GM21737 (cell line): ENCODE results near the gene RIOK2.
"Not testable (repeated sequence)": the region's sequence is repeated elsewhere in the genome, so short reads cannot be mapped to it uniquely, and the experiment has no call there.

Experiments used
- ATAC-seq: cut with Tn5 transposase; IDR thresholded peaks from one replicate; pipeline ENCODE4 v1.9.1; 2021; ENCODE audit warnings: mild to moderate bottlenecking, moderate library complexity; ENCODE audit not compliant: unreplicated experiment

Gene RIOK2

DNA sequence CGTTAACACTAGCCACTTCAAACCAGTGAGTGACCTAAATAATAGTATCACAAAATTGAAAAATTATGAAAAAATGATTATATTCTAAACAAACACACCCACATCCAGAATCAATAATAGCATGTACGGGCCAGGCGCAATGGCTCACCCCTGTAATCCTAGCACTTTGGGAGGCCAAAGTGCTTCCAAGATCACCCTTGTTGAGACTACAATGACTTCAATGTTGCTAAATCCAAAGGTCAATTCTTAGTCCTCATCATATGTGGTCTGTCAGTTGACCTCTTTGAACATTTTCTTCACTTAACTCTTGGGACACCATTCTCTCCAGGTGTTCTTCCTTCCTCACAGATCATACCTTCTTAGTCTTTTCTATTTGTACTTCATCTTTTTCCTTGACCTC lies 11.3 kb downstream of the RIOK2 start:
- no peak for ATAC-seq

DNA sequence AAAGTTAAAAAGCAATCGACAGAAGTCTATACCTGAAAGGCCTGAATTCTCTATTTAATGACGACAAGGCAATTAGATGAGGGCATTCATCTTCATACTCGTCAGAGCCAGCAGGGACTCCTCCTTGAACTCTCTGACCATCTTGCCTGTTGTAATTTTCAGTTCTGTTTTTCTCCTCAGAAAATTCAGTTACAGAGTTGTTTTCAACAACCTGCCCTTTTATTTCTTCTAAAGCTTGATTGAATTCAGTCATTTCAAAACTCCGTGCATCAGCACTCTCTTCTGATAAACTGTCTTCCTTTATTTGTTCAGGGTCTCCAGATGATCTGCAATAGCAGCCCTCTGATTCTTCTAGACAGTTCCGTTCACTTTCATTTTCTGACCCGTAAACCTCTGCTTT lies 15.6 kb downstream of the RIOK2 start:
- peak; percentile 55 for ATAC-seq

DNA sequence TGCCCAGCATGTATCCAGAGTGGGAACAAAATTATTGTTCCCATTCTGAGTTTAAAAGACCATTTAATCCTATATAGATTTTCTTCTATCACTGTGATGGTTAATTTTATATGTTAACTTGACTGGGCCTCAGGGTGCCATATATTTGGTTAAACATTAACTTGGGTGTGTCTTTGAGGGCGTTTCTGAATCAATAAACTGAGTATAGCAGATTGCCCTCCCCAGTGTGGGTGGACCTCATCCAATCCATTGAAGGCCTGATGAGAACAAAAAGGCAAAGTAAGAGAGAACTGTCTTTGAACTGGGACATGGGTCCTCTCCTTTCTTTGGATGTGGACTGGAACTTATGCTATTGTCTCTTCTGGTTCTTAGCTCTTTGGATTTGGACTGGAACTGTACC lies 17.3 kb downstream of the RIOK2 start:
- no peak for ATAC-seq

DNA sequence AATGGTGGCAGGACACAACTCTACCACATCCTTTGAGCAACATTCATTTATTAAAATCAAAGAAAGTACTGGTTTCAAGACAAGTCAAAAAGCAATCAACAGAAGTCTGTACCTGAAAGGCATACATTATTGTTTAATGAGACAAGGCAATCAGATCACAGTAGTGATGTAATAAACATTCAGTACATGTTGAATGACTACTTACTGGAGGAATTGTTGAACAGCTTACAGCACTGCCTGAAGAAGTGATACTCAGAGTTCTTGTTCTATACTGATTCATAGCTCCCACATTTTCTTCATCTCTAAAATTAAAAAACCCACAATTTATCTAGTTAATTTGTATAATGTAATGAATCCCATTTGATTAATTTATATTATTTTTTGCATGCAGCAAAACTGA lies 18.2 kb downstream of the RIOK2 start:
- no peak for ATAC-seq

DNA sequence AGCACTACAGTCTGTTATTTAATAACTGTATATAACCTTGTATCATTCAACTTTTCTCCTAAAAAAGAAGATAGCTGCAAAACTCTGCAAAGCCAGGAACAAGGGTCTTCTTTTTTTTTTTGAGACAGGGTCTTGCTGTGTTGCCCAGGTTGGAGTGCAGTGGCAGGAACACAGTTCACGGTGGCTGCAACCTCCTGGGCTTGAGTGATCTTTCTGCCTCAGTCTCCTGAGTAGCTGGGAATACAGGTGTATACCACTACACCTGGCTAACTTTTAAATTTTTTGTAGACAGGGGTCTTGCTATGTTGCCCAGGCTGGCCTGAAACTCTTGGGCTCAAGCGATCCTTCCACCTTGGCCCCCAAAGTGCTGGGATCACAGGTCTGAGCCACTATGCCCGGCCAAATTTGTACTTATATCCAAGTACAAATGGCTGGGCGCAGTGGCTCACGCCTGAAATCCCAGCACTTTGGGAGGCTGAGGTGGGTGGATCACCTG lies 19.2 kb downstream of the RIOK2 start:
- no peak for ATAC-seq

DNA sequence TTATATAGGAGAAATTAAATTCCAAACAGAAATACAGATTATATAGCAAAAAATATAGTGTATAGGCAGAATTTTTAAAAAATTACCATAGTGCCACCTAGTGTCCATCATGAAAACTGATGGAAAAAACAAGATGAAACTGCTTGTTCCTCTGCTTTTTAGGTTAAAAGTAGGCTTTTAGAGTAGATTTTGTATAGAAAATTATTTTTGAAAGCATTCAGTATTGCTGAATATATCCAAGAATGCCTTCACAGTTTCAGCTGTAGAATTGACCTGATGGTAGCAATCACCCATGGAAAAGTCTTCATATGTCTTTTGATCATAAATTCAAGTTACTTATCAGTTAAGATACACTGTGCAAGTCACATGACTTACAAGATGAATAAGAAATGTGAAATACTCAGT lies 19.7 kb downstream of the RIOK2 start:
- no peak for ATAC-seq

DNA sequence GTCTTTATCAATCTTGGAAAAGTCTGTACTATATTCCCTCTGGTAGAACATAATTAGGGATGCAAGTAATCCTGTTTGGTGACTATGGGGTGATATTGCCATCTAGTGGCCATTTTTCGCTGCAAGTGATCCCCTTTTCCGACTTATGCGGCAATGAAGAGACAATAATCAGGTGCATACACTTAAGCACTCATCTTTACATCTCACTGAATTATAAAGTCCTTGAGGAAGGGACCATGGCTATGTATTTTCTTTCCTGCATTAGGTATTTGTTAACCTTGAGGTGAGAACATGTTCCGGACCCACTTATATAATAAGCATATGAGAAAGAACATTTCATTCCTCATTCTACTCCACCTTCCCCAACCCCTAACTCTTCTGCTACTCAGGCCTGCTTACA lies 21.0 kb downstream of the RIOK2 start:
- no peak for ATAC-seq

DNA sequence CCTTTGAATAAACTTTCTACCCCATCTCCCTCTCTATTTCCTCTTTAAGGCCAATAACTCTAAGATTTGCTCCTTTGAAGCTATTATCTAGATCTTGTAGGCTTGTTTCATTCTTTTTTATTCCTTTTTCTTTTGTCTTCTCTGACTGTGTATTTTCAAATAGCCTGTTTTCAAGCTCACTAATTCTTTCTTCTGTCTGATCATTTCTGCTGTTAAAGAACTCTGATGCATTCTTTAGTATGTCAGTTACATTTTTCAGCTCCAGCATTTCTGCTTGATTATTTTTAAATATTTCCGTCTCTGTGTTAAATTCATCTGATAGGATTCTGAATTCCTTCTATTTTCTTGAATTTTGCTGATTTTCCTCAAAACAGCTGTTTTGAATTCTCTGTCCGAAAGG lies 25.4 kb downstream of the RIOK2 start:
- ATAC-seq: no peak

DNA sequence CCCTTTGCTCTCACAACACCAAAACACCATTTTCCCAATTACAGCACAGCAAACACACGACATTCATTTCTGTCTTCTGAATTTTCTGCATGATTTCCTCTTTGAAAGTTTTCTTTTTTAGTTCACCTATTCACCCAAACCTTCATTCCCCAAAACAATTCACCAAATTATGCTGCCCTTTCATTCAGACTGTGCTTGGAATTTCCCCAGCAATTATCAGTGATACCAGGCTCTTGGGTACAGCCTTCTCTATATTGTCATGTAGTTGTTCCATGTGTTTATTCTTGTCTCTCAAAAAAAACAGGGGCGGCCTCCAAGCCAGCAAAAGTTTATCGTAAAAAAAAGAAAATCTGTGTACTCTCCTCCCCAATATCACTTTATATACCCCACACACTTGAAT lies 31.7 kb downstream of the RIOK2 start:
- ATAC-seq: no peak

DNA sequence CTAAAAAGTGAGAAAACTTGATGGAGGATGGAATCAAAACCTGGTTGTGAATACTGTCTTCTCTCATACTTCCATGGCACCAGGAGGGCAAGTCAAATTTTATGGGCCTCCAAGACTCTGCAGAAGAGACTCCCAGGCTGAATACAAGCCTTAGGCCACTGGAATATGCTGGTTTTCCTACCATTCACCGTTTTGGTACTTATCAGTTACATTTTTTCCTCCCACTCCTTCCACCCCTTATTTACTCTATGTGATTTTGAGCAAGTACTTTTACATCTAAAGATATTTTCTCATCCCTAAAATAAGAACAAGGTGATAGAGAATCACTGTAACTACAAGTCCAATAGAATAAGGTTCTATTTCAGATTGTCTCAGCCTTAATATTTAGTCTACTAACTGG lies 32.6 kb downstream of the RIOK2 start:
- ATAC-seq: no peak

DNA sequence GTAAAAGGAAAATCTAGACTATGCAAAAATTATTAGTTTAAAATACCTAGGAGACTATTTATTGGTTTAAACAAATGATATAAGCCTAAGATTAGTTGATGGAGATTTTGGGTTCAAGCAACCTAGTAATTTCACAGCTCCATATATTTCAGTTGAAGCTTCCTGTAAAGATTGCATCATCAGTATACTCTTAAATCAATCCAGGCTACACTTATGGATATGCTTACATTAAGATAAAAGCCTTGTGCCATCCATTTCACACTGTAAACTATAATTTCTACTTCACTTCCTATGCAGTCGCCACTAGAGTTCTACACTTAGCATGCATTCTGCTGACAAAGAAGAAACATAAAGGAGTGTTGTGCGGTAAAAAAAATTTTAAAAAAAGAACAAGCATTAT lies 33.3 kb downstream of the RIOK2 start:
- ATAC-seq: no peak

DNA sequence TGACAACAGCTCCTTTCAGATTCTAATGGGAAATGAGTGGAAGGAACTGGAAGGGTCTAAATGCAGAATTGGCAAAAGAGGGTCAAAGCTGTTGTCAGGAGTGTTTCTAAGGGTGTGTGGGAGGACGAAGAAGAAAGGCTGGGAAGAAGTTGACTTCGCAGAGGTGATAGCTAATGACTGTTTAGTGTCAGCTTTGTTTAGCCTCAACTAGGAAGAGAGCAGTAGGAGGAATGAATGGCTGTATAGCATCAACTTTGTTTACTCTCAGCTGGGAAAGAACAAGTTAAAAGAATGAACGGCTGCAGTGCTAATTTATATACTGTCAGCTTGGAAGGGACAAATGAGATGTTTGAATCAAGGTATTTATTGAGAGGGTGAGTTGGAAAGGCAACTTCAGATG lies 34.8 kb downstream of the RIOK2 start:
- ATAC-seq: no peak

DNA sequence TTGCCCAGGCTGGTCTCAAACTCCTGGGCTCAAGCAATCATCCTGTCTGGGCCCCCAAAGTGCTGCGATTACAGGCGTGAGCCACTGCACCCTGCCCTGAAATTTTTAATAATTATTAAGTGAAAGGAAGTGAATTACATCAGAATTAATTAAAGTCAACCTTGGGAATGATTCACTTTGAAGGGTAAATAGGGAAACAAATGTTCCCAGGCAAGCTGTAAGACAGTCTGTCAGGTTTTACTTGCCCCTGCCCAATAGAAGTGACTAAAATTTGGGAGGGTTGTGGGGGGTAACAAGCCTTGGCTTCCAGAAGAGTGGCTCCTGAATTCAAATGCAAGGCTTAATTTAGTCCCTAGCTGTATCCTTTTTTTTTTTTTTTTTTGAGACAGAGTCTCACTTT lies 39.3 kb downstream of the RIOK2 start:
- no peak for ATAC-seq

DNA sequence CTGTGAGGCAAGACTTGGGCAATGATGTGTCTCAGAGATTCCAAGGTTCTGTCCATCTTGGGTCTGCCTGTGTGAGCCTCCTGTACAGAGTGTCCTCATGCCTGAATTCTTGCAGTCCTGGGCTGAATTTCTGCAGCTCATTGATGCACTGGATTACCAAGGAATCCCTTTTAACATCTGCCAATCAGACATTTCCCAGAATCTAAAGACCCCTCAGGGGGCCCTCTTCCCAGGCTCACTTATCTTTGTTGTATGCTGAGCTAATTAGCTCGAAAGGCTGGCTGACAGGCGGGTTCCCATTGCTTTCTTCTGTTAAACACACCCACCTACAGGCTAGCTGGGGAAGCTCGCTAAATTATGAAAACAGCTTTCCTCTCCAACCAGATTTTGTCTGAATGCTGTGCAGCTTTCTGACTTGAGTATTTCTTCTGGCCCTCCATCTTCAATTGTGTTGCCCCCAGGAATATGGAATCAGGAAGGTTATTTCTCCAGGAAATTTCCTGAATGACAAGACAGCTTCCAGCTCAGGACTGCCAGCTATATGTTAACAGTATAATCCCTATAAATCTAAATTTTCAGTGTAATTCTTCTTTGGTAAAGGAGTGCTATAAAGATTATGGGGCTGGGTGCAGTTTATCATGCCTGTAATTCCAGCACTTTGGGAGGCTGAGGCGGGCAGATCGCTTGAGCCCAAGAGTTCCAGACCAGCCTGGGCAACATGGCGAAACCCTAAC lies 40.4 kb downstream of the RIOK2 start, which contains the start of gene LIX1:
Gene LIX1 (minus strand): TSS at position 91 of the 734 bp plus-strand sequence. CDS start 35 bp downstream, at position 56.
- ATAC-seq: peak; percentile 67

DNA sequence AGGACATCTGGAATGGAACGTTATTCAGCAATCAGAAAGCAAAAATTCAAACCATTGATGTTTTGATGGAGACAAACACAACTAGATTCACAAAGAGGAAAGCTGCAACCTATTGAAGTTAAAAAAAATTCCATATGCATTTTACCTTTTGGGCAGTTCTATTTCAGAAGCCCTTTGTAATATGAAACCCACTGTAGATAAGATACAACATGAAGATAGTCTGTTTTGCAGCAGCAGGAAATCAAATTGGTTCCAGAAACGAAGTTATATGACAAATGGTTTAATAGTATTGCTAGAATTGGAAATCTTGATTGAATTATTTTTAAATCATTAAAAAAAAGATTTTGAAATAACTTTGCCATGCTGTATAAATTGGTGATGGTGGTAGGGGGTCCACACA lies 41.5 kb downstream of the RIOK2 start:
- no peak for ATAC-seq

DNA sequence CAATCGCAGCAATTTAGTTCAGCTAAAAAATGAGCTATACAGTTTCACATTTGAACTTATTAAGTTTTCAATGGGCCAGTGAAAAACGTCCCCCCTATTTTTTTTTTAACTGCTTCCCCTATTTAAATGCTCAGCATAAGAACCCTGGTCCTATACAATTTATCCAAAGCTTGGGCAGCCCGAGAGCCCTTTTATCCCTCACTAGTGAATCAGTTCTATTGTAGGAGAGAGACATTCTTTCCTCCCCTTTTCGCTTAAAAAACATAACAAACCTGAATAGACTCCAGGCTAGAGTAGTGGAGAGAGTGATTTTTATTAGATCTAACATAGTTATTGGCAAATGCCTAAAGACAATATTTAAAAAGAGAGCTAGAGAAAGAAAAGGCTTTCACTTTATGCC lies 42.0 kb downstream of the RIOK2 start:
- ATAC-seq: no peak

DNA sequence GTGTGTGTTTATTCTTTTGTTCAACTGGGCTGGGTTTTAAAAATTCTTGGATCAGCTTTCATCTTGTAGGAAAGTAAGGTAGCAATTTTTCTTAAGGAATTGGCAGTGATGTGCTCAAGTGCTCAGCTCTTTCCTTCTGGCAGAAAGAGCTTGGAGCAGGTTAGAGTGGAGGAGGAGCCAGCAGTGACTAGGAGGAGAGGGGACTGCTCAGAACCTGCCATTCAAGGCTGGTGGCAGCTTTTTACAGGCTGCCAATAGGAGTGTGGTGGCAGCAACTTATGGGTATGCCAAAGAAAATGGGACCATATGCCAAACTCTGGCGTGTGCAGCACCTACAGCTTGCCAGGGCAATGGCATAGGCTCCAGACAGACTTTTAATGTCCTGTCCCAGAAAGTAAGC lies 42.8 kb downstream of the RIOK2 start:
- not testable (repeated sequence) for ATAC-seq

DNA sequence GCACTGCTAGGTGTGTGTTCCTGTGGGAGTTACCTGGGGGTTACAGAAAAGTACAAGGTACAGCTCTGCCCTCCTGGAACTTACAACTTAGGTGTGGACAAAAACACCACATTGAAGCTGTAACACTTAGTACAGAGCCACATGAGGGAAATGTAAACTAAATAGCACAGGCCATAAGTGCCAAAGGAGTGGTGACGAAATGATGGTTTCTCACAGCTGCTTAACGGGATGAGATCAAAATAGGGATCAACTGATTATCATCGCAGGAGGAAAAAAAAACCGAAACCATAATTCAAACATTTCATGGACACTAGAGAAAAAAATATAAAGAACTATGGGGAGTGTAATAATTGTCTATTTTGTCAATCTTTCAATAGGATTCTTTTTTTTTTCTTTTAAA lies 46.6 kb downstream of the RIOK2 start:
- no peak for ATAC-seq

DNA sequence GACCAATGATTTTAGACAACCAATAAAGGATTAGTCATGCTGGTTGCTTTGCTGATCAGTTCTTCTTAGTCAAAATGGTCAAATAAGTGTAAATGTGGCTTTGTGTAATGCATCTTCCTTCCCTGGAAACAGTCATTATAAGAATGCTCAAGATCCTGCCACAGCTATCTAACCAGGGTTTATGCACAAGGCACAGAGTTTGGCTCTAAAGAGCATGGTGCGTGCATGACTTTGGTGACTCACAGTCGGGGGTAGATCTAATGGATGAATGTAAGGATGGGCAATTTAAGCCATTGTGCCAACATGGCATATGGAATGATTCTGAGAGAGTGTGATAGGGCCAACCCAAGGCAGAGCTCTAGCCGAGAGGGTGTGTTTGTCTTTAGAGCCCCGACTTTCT lies 47.2 kb downstream of the RIOK2 start:
- ATAC-seq: no peak

DNA sequence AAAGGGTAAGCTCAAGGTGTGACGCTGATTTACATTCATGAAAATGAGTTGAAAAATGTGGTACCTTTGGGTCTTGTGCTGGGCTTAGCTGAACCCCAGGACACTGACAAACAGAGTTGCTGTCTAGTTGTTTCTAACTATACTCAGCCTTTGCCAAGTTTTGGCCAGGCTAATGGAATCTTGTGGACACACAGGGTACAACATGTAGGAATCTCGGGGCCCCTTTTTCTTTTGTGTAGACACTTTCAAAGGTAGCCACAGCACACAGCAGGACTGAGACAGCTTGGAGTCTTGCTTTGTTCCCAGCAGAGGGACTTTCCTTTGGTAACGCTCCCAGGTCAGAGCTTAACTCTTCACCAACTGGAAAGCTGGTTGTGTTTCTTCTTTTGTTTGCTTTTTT lies 48.4 kb downstream of the RIOK2 start:
- ATAC-seq: no peak

DNA sequence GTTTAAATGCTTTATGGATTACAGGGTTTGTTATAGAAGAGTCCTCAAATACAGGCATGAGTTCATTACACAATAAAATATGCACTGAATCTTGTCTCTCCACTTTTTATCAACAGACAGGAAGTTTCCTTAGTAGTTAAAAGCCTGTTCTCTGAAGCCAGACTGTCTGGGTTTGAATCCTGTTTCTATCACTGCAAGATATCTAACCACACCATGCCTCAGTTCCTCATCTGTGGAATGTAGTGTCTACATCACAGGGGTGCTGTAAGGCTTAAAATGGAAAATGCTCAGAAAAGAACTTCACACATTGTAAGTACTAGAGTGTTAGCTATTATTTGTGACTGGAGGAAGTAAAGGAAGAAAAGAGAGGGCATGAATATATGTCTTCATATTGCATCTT lies 49.9 kb downstream of the RIOK2 start:
- ATAC-seq: no peak

DNA sequence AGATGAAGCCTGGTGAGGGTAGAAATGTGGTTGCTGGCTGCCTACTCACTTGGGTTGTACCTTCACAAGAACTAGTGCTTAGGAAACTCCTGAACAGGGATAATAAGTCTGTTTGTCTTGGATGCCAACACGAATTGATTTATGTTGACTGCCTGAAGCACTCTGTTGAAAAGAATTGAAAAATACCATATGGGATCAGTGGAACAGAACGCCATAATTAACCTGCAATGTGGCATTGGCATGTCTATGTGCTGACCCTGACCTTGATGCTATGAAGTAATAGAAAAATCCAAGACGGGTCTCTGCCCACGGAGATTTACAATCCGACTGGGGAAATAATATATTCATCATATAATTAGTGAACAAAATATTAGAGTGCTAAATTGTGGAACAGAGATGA lies 51.1 kb downstream of the RIOK2 start:
- ATAC-seq: no peak

DNA sequence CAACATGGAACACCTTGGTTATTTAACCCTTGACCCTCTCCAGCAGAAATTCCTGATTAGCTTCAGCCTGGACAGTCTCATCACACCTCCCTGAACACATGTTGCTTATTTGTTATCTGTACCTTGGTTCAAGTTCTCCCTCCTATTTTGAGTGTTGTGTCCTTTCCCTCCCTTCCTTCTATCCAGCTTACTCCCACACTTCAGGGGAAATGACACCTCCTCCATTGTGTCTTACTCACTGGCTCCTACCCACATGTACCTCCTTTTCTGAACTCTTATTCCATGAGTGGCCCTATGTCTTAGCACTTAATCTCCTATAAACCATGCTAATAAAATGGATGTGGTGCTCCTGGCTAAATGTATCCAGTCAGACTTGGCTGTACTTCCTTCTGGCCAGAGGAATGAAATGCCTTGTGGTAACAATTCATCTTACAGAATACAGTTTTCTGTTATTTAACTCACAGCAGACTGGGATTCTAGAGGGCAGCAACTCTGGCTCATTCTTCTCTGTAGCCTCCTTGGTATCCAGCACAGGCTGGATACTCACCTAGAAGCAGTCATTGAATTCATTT lies 51.8 kb downstream of the RIOK2 start:
- ATAC-seq: no peak
